ENCODE results near the gene ELOB.

Gene ELOB

GRCh38 chr16:2811703-2812471 lies 34.8 kb upstream of the ELOB start:
- ATAC-seq = no peak; the same call in 2 of the 3 replicates
- no peak for TF ChIP-seq RARB (CRISPR knock-in tag; IDR thresholded peaks at IDR 0.05)
- no peak for TF ChIP-seq ISL1 (CRISPR knock-in tag; IDR thresholded peaks at IDR 0.05)
- TF ChIP-seq ZFP3 (CRISPR knock-in tag; IDR thresholded peaks at IDR 0.05) = no peak
- no peak for TF ChIP-seq GLIS3 (CRISPR knock-in tag; IDR thresholded peaks at IDR 0.05)
- TF ChIP-seq ZNF8 (CRISPR knock-in tag; IDR thresholded peaks at IDR 0.05) = no peak
- TF ChIP-seq OSR1 (CRISPR knock-in tag; IDR thresholded peaks at IDR 0.05) = no peak
- TF ChIP-seq PPARA (CRISPR knock-in tag; IDR thresholded peaks at IDR 0.05; ENCODE audit: borderline replicate concordance) = no peak
- no peak for TF ChIP-seq PATZ1 (CRISPR knock-in tag; IDR thresholded peaks at IDR 0.05; ENCODE audit: borderline replicate concordance)
- no peak for TF ChIP-seq TCF4 (CRISPR knock-in tag; IDR thresholded peaks at IDR 0.05; ENCODE audit: borderline replicate concordance)
- no peak for TF ChIP-seq TSHZ2 (CRISPR knock-in tag; IDR thresholded peaks at IDR 0.05)
- no peak for TF ChIP-seq ZNF70 (CRISPR knock-in tag; IDR thresholded peaks at IDR 0.05)
- TF ChIP-seq ZNF565 (CRISPR knock-in tag; conservative IDR thresholded peaks at IDR 0.05; ENCODE audit: low read depth) = no peak
- TF ChIP-seq ZC3H10 (CRISPR knock-in tag; IDR thresholded peaks at IDR 0.05) = no peak
- TF ChIP-seq CREB5 (CRISPR knock-in tag; IDR thresholded peaks at IDR 0.05; ENCODE audit: low read depth) = no peak
- no peak for TF ChIP-seq SNAI2 (CRISPR knock-in tag; IDR thresholded peaks at IDR 0.05)
- no peak for TF ChIP-seq CSRNP3 (CRISPR knock-in tag; IDR thresholded peaks at IDR 0.05)

- no peak for ATAC-seq
- no peak for TF ChIP-seq TOX (CRISPR knock-in tag; IDR thresholded peaks at IDR 0.05; ENCODE audit: borderline replicate concordance)
- no peak for TF ChIP-seq TCF4 (CRISPR knock-in tag; IDR thresholded peaks at IDR 0.05; ENCODE audit: borderline replicate concordance)
- TF ChIP-seq ISL1 (CRISPR knock-in tag; IDR thresholded peaks at IDR 0.05) = no peak
- TF ChIP-seq ZFP30 (CRISPR knock-in tag; IDR thresholded peaks at IDR 0.05) = no peak
- no peak for TF ChIP-seq ZNF565 (CRISPR knock-in tag; conservative IDR thresholded peaks at IDR 0.05; ENCODE audit: low read depth)
- TF ChIP-seq POU6F1 (CRISPR knock-in tag; IDR thresholded peaks at IDR 0.05; ENCODE audit: borderline replicate concordance, low read depth) = no peak
- TF ChIP-seq ZNF8 (CRISPR knock-in tag; IDR thresholded peaks at IDR 0.05) = no peak
- TF ChIP-seq CREB5 (CRISPR knock-in tag; IDR thresholded peaks at IDR 0.05; ENCODE audit: low read depth) = no peak
- no peak for TF ChIP-seq CSRNP3 (CRISPR knock-in tag; IDR thresholded peaks at IDR 0.05)
- no peak for TF ChIP-seq ARNTL (CRISPR knock-in tag; IDR thresholded peaks at IDR 0.05; ENCODE audit: borderline replicate concordance, low read depth)
- no peak for TF ChIP-seq GLIS3 (CRISPR knock-in tag; IDR thresholded peaks at IDR 0.05)
Measured at GRCh38 chr16:2810651-2811050, 33.6 kb upstream of the ELOB start.
